ENCODE data around the gene RUFY2. TPM values are rescaled to one million over a fixed set of nuclear protein-coding genes. Genes with fewer than 3 reads are reported as not detected.

RUFY2 gene
- total and polyA plus RNA-seq, 2 donors (not counting 3 experiments of a cell fraction or from before 2014, with no cell fraction given) = 5.7 to 24.2 TPM

DNA sequence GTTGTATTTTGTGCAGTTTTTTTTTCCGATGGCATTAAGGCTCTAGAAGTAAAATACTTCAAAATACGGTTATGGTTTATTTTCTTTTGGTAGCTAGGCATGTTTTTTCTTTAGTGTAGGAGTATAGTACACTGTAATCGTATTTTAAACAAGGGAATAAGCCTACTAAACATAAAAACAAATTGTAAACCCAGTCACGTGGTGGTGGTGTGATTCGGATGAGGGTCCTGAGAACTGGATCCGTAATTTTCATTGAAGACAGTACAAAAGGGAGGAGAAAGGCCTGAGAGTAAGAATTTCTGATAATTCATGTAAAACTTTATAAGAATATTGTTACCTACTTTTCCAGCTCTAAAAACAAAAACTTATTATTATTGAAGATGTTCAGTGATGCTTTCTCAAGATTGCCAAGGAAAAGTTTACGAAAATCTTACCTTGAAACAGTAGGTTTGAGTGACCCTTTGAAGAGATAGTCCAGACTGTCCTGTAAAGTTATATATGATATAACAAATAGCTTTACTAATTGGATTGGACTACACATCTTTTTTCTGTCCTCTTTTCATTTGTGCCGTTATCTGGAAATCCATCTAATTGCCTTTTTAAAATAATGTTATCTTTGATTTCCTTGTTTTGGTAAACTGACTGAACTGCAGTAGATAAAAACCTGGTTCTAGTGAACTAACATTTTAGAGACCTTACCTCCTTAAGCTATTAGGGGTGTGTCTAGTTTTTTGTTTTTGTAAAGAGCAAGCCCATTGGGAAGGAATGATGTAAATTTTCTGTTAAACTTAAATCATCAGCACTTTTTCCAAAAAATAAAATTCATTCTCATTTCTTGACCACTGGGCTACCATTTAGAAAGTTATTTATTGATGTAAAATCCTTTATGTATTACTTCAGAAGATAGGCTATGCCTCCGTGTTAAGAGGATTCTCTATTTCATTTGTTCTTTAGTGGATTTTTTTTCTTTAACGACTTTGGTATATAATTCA lies 73.3 kb downstream of the RUFY2 start:
- BruUV-seq (replicated peaks) = TSS peak; percentile 23
- Histone ChIP-seq H3K36me3 (ENCODE audit: control insufficient read depth in 2 of 2, extremely low read depth in 1 of 2, insufficient read depth in 2 of 2, low read length in 2 of 2) (peaks cover 2 to 3% of the 10 kb centered on the region in 2 experiments), H2AFZ (ENCODE audit: low read depth, low read length) (no peak overlapping the region), H3K9ac (replicated peaks; ENCODE audit: extremely low read depth, insufficient read depth, low read length) (peak overlapping the region; percentile 99), H3K79me2 (ENCODE audit: control insufficient read depth, insufficient read depth, low read length) (peaks cover 69% of the 10 kb centered on the region), H3K4me2 (ENCODE audit: insufficient read depth, low read length) (peak overlapping the region; percentile 98), H3K4me1 (ENCODE audit: control insufficient read depth, extremely low read depth, insufficient read depth, low read length) (peaks cover 20% of the 10 kb centered on the region), H3K9me1 (replicated peaks; ENCODE audit: control insufficient read depth, extremely low read depth, insufficient read depth, low read length) (no peaks in the 10 kb centered on the region), H3K4me3 (replicated peaks in 1 of 3; ENCODE audit: insufficient read depth in 1 of 3, low read depth in 1 of 3, low read length in 3 of 3) (peak overlapping the region; percentile 95 to 100 (median 99)), H3K27ac (ENCODE audit: insufficient read depth, low read depth, low read length) (peak overlapping the region; percentile 91), H4K20me1 (replicated peaks; ENCODE audit: control insufficient read depth, extremely low read depth, insufficient read depth, low read length) (peaks cover 28% of the 10 kb centered on the region), H3K27me3 (ENCODE audit: control insufficient read depth in 2 of 2, insufficient read depth in 2 of 2, low read length in 2 of 2) (no peaks in the 10 kb centered on the region), H3K9me3 (replicated peaks; ENCODE audit: control insufficient read depth, insufficient read depth, low read length) (no peaks in the 10 kb centered on the region)
- no peak for FAIRE-seq
- ChIA-PET CTCF (interaction anchor here (1.3 to 3.5 kb wide), 2 partner anchors 15 to 121 kb away, joined by 4 to 21 read pairs; no protein-coding TSS in a partner anchor), POLR2A (interaction anchor here (0.6 kb wide), 1 partner anchor 15 kb away, joined by 4 read pairs; no protein-coding TSS in a partner anchor)
- TF ChIP-seq, protein P1, sequence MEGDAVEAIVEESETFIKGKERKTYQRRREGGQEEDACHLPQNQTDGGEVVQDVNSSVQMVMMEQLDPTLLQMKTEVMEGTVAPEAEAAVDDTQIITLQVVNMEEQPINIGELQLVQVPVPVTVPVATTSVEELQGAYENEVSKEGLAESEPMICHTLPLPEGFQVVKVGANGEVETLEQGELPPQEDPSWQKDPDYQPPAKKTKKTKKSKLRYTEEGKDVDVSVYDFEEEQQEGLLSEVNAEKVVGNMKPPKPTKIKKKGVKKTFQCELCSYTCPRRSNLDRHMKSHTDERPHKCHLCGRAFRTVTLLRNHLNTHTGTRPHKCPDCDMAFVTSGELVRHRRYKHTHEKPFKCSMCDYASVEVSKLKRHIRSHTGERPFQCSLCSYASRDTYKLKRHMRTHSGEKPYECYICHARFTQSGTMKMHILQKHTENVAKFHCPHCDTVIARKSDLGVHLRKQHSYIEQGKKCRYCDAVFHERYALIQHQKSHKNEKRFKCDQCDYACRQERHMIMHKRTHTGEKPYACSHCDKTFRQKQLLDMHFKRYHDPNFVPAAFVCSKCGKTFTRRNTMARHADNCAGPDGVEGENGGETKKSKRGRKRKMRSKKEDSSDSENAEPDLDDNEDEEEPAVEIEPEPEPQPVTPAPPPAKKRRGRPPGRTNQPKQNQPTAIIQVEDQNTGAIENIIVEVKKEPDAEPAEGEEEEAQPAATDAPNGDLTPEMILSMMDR (IDR thresholded peaks at IDR 0.05; ENCODE audit: extremely low read depth in 1 of 2, insufficient read depth in 1 of 2, low read depth in 1 of 2, low read length in 2 of 2) = no peak
- TF ChIP-seq POLR2A (IDR thresholded peaks at IDR 0.05; ENCODE audit: low read depth, low read length) (no peak), GATA2 (IDR thresholded peaks at IDR 0.05; ENCODE audit: insufficient read depth, insufficient read length, low read depth, low read length) (peak; percentile 20)
- peak; percentile 22 for DNase-seq (ENCODE audit: low read depth, low spot score)
- dilution Hi-C loops (cut with MboI; ENCODE audit: extremely low pct_ligation_motif_present, low sequenced_read_pairs) = no loop called here
- intact Hi-C loops (cut with micrococcal nuclease) = no loop called here

All from endothelial cell of umbilical vein (primary cell).